Progenitor cell of endocrine pancreas (in vitro differentiated cells): ENCODE results near the gene ABR. TPM values are rescaled to one million over a fixed set of nuclear protein-coding genes. Genes with fewer than 3 reads are reported as not detected.

ENCODE experiments used
- DNase-seq: peaks from one replicate; pipeline ENCODE4 v3.0.0; 2021; ENCODE audit warnings: low spot score; ENCODE audit not compliant: unreplicated experiment
- H3K27ac Mint-ChIP-seq: 2 replicates; pipeline ENCODE4 v1.8.0; 2021; ENCODE audit warnings: mild to moderate bottlenecking, moderate library complexity, mixed read lengths
- H3K27me3 Mint-ChIP-seq: 2 replicates; pipeline ENCODE4 v1.8.0; 2021; ENCODE audit warnings: mixed read lengths
- H3K36me3 Mint-ChIP-seq: 2 replicates; pipeline ENCODE4 v1.8.0; 2022; ENCODE audit warnings: mixed read lengths; ENCODE audit not compliant: insufficient read depth
- H3K4me1 Mint-ChIP-seq: 2 replicates; pipeline ENCODE4 v1.8.0; 2021; ENCODE audit warnings: low read depth, mixed read lengths
- H3K4me3 Mint-ChIP-seq: 2 replicates; pipeline ENCODE4 v1.8.0; 2021; ENCODE audit warnings: low read depth, mild to moderate bottlenecking, moderate library complexity, mixed read lengths
- H3K9me3 Mint-ChIP-seq: 2 replicates; pipeline ENCODE4 v1.8.0; 2021; ENCODE audit warnings: low read depth, mixed read lengths
- total RNA-seq: library from RNA; stranded (reverse); gene quantifications from 2 replicates; pipeline ENCODE4 v1.2.1, GENCODE V29; 2021
- TF ChIP-seq, protein P1 (sequence below): fragments of 200-600 bp; sonication (generic); IDR thresholded peaks from one replicate; pipeline ENCODE4 v1.5.0; 2021; ENCODE audit warnings: antibody characterized with exemption, mild to moderate bottlenecking; ENCODE audit not compliant: unreplicated experiment

ABR gene
- total RNA-seq, 1 donor from 2014 or later, result 61.0 TPM

DNA sequence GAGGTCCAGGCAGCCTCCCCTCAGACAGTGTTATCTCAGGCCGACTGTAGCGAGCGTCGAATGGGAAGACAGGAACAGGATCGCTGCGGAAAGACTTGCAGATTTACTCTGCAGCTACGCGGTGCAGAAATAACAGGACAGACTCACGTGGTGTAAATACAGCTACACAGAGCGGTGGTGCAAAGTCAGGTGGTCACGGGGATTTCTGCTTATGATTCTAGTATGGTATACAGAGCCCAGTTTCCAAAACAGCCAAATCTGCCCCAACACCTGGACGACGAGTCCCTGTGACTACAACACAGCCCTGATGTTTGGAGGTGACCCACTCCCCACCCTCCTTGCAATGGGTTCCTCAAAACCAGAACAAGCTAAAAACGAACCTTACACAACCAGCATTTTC is 40.6 kb upstream of the ABR start:
- no peak overlapping the region for H3K27ac Mint-ChIP-seq
- H3K4me1 Mint-ChIP-seq, result peaks cover 12% of the 10 kb centered on the region
- TF ChIP-seq, protein P1, sequence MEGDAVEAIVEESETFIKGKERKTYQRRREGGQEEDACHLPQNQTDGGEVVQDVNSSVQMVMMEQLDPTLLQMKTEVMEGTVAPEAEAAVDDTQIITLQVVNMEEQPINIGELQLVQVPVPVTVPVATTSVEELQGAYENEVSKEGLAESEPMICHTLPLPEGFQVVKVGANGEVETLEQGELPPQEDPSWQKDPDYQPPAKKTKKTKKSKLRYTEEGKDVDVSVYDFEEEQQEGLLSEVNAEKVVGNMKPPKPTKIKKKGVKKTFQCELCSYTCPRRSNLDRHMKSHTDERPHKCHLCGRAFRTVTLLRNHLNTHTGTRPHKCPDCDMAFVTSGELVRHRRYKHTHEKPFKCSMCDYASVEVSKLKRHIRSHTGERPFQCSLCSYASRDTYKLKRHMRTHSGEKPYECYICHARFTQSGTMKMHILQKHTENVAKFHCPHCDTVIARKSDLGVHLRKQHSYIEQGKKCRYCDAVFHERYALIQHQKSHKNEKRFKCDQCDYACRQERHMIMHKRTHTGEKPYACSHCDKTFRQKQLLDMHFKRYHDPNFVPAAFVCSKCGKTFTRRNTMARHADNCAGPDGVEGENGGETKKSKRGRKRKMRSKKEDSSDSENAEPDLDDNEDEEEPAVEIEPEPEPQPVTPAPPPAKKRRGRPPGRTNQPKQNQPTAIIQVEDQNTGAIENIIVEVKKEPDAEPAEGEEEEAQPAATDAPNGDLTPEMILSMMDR, result no peak
- H3K27me3 Mint-ChIP-seq, result peaks cover 58% of the 10 kb centered on the region
- no peaks in the 10 kb centered on the region for H3K36me3 Mint-ChIP-seq
- DNase-seq, result no peak
- H3K9me3 Mint-ChIP-seq, result no peaks in the 10 kb centered on the region
- no peak overlapping the region for H3K4me3 Mint-ChIP-seq

DNA sequence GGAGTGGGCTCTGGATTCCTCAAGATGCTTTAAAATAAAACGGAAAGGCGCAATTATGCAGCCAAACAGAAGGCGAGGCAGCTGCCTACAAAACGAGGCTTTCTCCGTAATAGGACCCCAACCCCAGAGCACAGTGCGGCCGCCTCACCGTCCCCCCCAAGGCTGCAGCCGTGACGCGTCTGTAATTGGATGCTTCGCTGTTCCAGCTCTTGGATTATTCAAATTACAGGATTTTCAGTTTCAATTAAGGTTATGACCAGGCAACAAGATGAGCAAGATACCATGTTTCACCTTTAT is 37.3 kb upstream of the ABR start:
- no peaks in the 10 kb centered on the region for H3K36me3 Mint-ChIP-seq
- no peak overlapping the region for H3K27ac Mint-ChIP-seq
- peaks cover 12% of the 10 kb centered on the region for H3K4me1 Mint-ChIP-seq
- H3K27me3 Mint-ChIP-seq, result peaks cover 44% of the 10 kb centered on the region
- TF ChIP-seq, protein P1, result no peak
- H3K4me3 Mint-ChIP-seq, result no peak overlapping the region
- H3K9me3 Mint-ChIP-seq, result no peaks in the 10 kb centered on the region
- DNase-seq, result no peak

DNA sequence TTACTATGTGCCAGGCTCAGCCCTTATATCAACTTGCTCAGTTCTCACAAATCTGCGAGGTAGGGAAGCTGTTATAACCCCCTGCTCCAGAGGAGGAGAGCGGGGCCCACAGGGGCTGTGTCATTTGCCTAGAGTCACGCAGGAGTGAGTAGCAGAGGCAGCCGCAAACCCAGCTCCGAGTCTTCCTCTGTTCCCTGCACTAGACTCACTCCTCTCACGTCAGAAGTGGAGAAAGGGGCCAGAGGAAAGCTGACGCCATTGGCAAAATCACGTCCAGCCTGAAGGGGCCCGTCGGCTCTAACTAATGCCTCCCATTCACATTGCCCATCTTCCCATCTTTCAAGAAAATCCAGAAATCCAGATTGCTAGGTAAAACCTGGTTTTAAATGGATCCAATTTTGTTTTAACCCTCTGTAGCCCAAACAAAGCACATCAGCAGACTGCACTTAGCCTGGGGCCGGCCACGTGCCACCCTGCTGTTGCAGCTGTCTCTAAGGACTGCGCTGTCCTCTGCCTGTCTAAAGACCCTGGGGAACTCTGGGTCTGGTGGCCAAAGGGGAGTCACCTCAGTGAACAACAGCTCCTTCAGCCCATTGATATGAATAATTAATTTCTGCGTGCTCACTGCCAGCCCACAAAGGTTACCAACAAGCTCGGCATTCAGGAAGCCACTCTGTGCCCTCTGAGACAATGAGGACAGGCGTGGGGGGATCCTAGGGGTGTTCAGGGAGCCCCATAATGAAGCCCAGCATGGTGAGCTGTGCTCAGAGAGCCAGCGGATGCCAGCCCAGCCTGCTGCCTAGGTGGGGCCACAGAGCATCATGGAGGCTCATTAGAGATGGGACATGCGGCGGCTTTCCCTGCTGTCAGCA is 36.7 kb upstream of the ABR start:
- peaks cover under 1% of the 10 kb centered on the region for H3K9me3 Mint-ChIP-seq
- H3K27ac Mint-ChIP-seq, result no peak overlapping the region
- TF ChIP-seq, protein P1, result no peak
- peaks cover 12% of the 10 kb centered on the region for H3K4me1 Mint-ChIP-seq
- H3K27me3 Mint-ChIP-seq, result peaks cover 40% of the 10 kb centered on the region
- no peak for DNase-seq
- H3K4me3 Mint-ChIP-seq, result no peak overlapping the region
- H3K36me3 Mint-ChIP-seq, result no peaks in the 10 kb centered on the region

DNA sequence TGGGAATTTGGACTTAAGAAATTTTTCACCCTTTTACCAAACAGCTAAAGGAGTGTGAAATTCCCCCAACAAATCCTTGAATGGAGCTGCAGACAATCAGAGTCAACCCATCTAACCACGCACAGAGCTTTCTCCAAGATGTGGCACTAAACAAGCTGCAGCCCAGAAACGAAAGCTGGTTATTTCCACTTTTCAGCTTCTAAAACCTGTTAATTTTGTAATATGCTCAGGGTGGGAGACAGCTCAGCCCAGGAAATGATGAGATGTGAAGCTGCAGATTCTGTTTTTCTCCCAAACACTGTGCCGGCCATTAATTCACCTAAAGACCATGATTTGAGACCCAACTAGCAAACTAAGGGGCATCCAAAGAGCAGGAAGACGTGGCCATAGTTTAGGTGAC is 33.2 kb upstream of the ABR start:
- peaks cover 34% of the 10 kb centered on the region for H3K27me3 Mint-ChIP-seq
- H3K27ac Mint-ChIP-seq, result no peak overlapping the region
- peaks cover 17% of the 10 kb centered on the region for H3K4me1 Mint-ChIP-seq
- no peak overlapping the region for H3K4me3 Mint-ChIP-seq
- no peak for DNase-seq
- H3K9me3 Mint-ChIP-seq, result peaks cover 4% of the 10 kb centered on the region
- TF ChIP-seq, protein P1, result no peak
- no peaks in the 10 kb centered on the region for H3K36me3 Mint-ChIP-seq

DNA sequence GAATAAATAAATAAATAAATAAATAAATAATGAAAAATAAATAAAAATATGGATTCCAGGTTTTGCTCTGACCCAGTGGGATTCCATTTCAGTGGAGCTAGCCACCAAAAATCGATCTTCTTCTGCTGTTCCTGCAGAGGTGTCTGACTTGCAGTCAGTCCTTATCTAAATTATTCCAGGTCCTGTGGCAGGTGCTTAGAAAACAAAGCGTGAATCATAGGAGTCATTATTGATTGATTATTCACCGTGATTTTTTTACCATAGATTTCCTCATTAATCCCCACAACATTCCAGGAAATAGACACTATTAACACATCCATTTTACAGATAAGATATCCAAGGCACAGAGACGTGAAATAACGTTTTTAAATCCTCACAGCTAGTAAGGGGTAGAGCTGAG is 31.5 kb upstream of the ABR start:
- Mint-ChIP-seq H3K9me3 (peaks cover 4% of the 10 kb centered on the region), H3K27ac (no peak overlapping the region), H3K27me3 (peaks cover 34% of the 10 kb centered on the region), H3K36me3 (no peaks in the 10 kb centered on the region), H3K4me3 (no peak overlapping the region), H3K4me1 (peaks cover 13% of the 10 kb centered on the region)
- TF ChIP-seq, protein P1, result no peak
- no peak for DNase-seq
